Activated CD4-positive, CD25-positive, alpha-beta regulatory T cell treated with anti-CD3 and anti-CD28 coated beads, Interleukin-2, amount 50 U/mL, for 16 hours (primary cell): Measurements from ENCODE around the gene TIMM23.
"Not testable (repeated sequence)": the region's sequence is repeated elsewhere in the genome, so short reads cannot be mapped to it uniquely, and the experiment has no call there.

Experiments
- DNase-seq: peaks from one replicate; pipeline ENCODE4 v3.0.0-alpha.2; 2020; ENCODE audit warnings: low read depth, low spot score

The TIMM23 gene

GRCh38 chr10:45972106-45972812 is at the start of gene TIMM23:
Gene TIMM23 (plus strand): TSS chr10:45972489. CDS start chr10:45972625, 136 bp downstream.
- peak; percentile 88 for DNase-seq

- DNase-seq: not testable (repeated sequence)
These were observed 45.5 kb upstream of the TIMM23 start for GRCh38 chr10:45926790-45927189.

- not testable (repeated sequence) for DNase-seq
These were observed 41.0 kb upstream of the TIMM23 start for GRCh38 chr10:45931305-45931704.

- not testable (repeated sequence) for DNase-seq
These were observed 37.5 kb upstream of the TIMM23 start for GRCh38 chr10:45934788-45935187.

GRCh38 chr10:45939176-45939697 is 33.1 kb upstream of the TIMM23 start:
- DNase-seq: not testable (repeated sequence)

GRCh38 chr10:45941196-45941595 is 31.1 kb upstream of the TIMM23 start:
- not testable (repeated sequence) for DNase-seq

GRCh38 chr10:45945476-45945875 is 26.8 kb upstream of the TIMM23 start:
- not testable (repeated sequence) for DNase-seq

- DNase-seq: not testable (repeated sequence)
These were observed 24.9 kb upstream of the TIMM23 start for GRCh38 chr10:45947363-45947762.

GRCh38 chr10:45948801-45949200 is 23.5 kb upstream of the TIMM23 start:
- DNase-seq: not testable (repeated sequence)

GRCh38 chr10:45954367-45954766 is 17.9 kb upstream of the TIMM23 start:
- not testable (repeated sequence) for DNase-seq

- not testable (repeated sequence) for DNase-seq
These were observed 15.7 kb upstream of the TIMM23 start for GRCh38 chr10:45956634-45957033.

GRCh38 chr10:45957928-45958327 is 14.4 kb upstream of the TIMM23 start:
- not testable (repeated sequence) for DNase-seq

- not testable (repeated sequence) for DNase-seq
These were observed 9.4 kb upstream of the TIMM23 start for GRCh38 chr10:45962686-45963452.

GRCh38 chr10:45971019-45971418 is 1.3 kb upstream of the TIMM23 start:
- DNase-seq: not testable (repeated sequence)

- not testable (repeated sequence) for DNase-seq
These were observed 565 bp upstream of the TIMM23 start for GRCh38 chr10:45971742-45972105.

- not testable (repeated sequence) for DNase-seq
These were observed 502 bp downstream of the TIMM23 start for GRCh38 chr10:45972813-45973169.

GRCh38 chr10:45974041-45974440 is 1.8 kb downstream of the TIMM23 start:
- DNase-seq: not testable (repeated sequence)

GRCh38 chr10:45978554-45978953 is 6.3 kb downstream of the TIMM23 start:
- DNase-seq: not testable (repeated sequence)

- not testable (repeated sequence) for DNase-seq
These were observed 9.1 kb downstream of the TIMM23 start for GRCh38 chr10:45981367-45981766.

- peak; percentile 16 for DNase-seq
These were observed 11.4 kb downstream of the TIMM23 start for GRCh38 chr10:45983538-45984186.

- not testable (repeated sequence) for DNase-seq
These were observed 12.2 kb downstream of the TIMM23 start for GRCh38 chr10:45984473-45984872.

- not testable (repeated sequence) for DNase-seq
These were observed 13.3 kb downstream of the TIMM23 start for GRCh38 chr10:45985590-45985989.
